NCI-H510A (cell line): ENCODE data around the gene ASMT.
"Not testable (repeated sequence)": the region's sequence is repeated elsewhere in the genome, so short reads cannot be mapped to it uniquely, and the experiment has no call there.

Experiments
- DNase-seq: peaks from one replicate; lab custom pipeline; 2025; lab: John Stamatoyannopoulos, UW

The ASMT gene

GRCh38 chrX:1649621-1650020, 34.8 kb downstream of the ASMT start:
- DNase-seq, result no peak

GRCh38 chrX:1652011-1652811, 37.4 kb downstream of the ASMT start:
- peak; percentile 33 for DNase-seq

GRCh38 chrX:1656379-1656778, 41.5 kb downstream of the ASMT start:
- DNase-seq, result no peak

- DNase-seq, result no peak
These were observed 42.7 kb downstream of the ASMT start for GRCh38 chrX:1657367-1658070.

- DNase-seq, result peak; percentile 22
These were observed 43.2 kb downstream of the ASMT start for GRCh38 chrX:1658071-1658491.

GRCh38 chrX:1659664-1660461, 45.0 kb downstream of the ASMT start:
- no peak for DNase-seq

- no peak for DNase-seq
These were observed 46.4 kb downstream of the ASMT start for GRCh38 chrX:1661048-1661921.

- no peak for DNase-seq
These were observed 47.0 kb downstream of the ASMT start for GRCh38 chrX:1661922-1662221.

- DNase-seq, result no peak
These were observed 52.7 kb downstream of the ASMT start for GRCh38 chrX:1667566-1667965.

GRCh38 chrX:1673337-1673736, 58.5 kb downstream of the ASMT start:
- no peak for DNase-seq

GRCh38 chrX:1676866-1677265, 62.0 kb downstream of the ASMT start:
- no peak for DNase-seq

GRCh38 chrX:1679238-1679637, 64.4 kb downstream of the ASMT start:
- DNase-seq, result no peak

- DNase-seq, result no peak
These were observed 66.6 kb downstream of the ASMT start for GRCh38 chrX:1681439-1681838.

GRCh38 chrX:1681856-1682255, 67.0 kb downstream of the ASMT start:
- DNase-seq, result not testable (repeated sequence)

- not testable (repeated sequence) for DNase-seq
These were observed 67.6 kb downstream of the ASMT start for GRCh38 chrX:1682501-1682900.

- DNase-seq, result not testable (repeated sequence)
These were observed 70.0 kb downstream of the ASMT start for GRCh38 chrX:1684883-1685282.

GRCh38 chrX:1685444-1685880, 70.6 kb downstream of the ASMT start:
- not testable (repeated sequence) for DNase-seq

GRCh38 chrX:1686642-1687041, 71.8 kb downstream of the ASMT start:
- no peak for DNase-seq
